GM12878 (cell line): ENCODE results near the gene CLK2. TPM values are rescaled to one million over a fixed set of nuclear protein-coding genes. Genes with fewer than 3 reads are reported as not detected.

ENCODE experiments used
- ATAC-seq: fragments of 200-7000 bp; cut with Tn5 transposase; 3 replicates; pipeline ENCODE4 v1.9.1; 2020; ENCODE audit warnings: mild to moderate bottlenecking, moderate library complexity
- BruUV-seq: library from RNA; stranded (reverse); fragments of 400-500 nt; replicated peaks from 2 replicates; lab custom pipeline; 2021; lab: Mats Ljungman, UMichigan
- CTCF ChIA-PET: fragments of 300-600 bp; sonication (Branson Sonifier 250); formaldehyde crosslinking; extraction: SDS; loops from one replicate; lab custom pipeline; 2021; ENCODE audit warnings: inconsistent platforms; lab: Yijun Ruan, JAX
- POLR2A ChIA-PET: fragments of 350-600 bp; formaldehyde crosslinking; extraction: SDS; loops from one replicate; lab custom pipeline; 2021; ENCODE audit warnings: inconsistent platforms; lab: Charles Lee
- RAD21 ChIA-PET: fragments of 300-600 bp; sonication (Branson Sonifier 250); formaldehyde crosslinking; loops from one replicate; lab custom pipeline; 2023; ENCODE audit warnings: antibody characterized with exemption; ENCODE audit not compliant: unreplicated experiment; lab: Charles Lee
- SMC1A ChIA-PET: fragments of 300-600 bp; sonication (Branson Sonifier 250); formaldehyde crosslinking; loops from one replicate; lab custom pipeline; 2023; ENCODE audit not compliant: unreplicated experiment, uncharacterized antibody; lab: Charles Lee
- DNase-seq: peaks from one replicate; pipeline ENCODE4 v3.0.0-alpha.2; 2011; ENCODE audit warnings: low read depth, low spot score
- FAIRE-seq: peaks from 3 replicates; lab custom pipeline; 2011; peaks lifted over from hg19 to GRCh38; lab: Jason Lieb, UNC
- H2AFZ ChIP-seq: 2 replicates; pipeline ENCODE4 v1.6.0; 2011; ENCODE audit warnings: low read depth, low read length, control low read depth; ENCODE audit not compliant: control insufficient read depth
- H3K27ac ChIP-seq: 2 replicates; pipeline ENCODE4 v1.5.1; 2011; ENCODE audit warnings: control low read depth; ENCODE audit not compliant: control insufficient read depth, insufficient read depth
- H3K27me3 ChIP-seq, 2 experiments: replicated peaks in 1 of 2; 2 replicates each; pipeline versions ENCODE4 v1.6.0 to v1.6.1; 2011; ENCODE audit warnings: low read length in 1 of 2; ENCODE audit not compliant: control insufficient read depth in 2 of 2, insufficient read depth in 2 of 2
- H3K36me3 ChIP-seq, 2 experiments: 2 replicates each; pipeline ENCODE4 v1.5.1; 2011; ENCODE audit warnings: low read length in 1 of 2; ENCODE audit not compliant: control insufficient read depth in 2 of 2, insufficient read depth in 2 of 2
- H3K4me1 ChIP-seq: 2 replicates; pipeline ENCODE4 v1.6.1; 2011; ENCODE audit warnings: mild to moderate bottlenecking, low read length, moderate library complexity, mixed read lengths; ENCODE audit not compliant: control insufficient read depth, insufficient read depth
- H3K4me2 ChIP-seq: 2 replicates; pipeline ENCODE4 v1.6.0; 2011; ENCODE audit warnings: control low read depth; ENCODE audit not compliant: control insufficient read depth, insufficient read depth
- H3K4me3 ChIP-seq: fragments of 200-600 bp; sonication (generic); 2 replicates; pipeline ENCODE4 v1.5.1; 2016
- H3K79me2 ChIP-seq: 2 replicates; pipeline ENCODE4 v1.6.0; 2011; ENCODE audit warnings: low read length; ENCODE audit not compliant: control insufficient read depth, insufficient read depth
- H3K9ac ChIP-seq: 2 replicates; pipeline ENCODE4 v1.8.0; 2011; ENCODE audit warnings: low read length, control low read depth, mixed read lengths; ENCODE audit not compliant: control insufficient read depth, insufficient read depth
- H3K9me3 ChIP-seq: replicated peaks from 3 replicates; pipeline ENCODE4 v1.5.1; 2011; ENCODE audit warnings: mild to moderate bottlenecking, low read length; ENCODE audit not compliant: control insufficient read depth, insufficient read depth
- H4K20me1 ChIP-seq: 2 replicates; pipeline ENCODE4 v1.6.0; 2011; ENCODE audit not compliant: control insufficient read depth, insufficient read depth
- ATF2 ChIP-seq: IDR thresholded peaks from 2 replicates; pipeline ENCODE4 v1.6.1; 2012; ENCODE audit warnings: low read length, inconsistent platforms
- CEBPZ ChIP-seq: fragments of 150-350 bp; IDR thresholded peaks from 2 replicates; pipeline ENCODE4 v1.6.1; 2016; ENCODE audit warnings: low read depth, low read length
- IRF4 ChIP-seq: IDR thresholded peaks from 2 replicates; pipeline ENCODE4 v1.6.1; 2011; ENCODE audit warnings: low read depth, low read length
- JUND ChIP-seq: IDR thresholded peaks from 2 replicates; pipeline ENCODE4 v1.6.1; 2012; ENCODE audit warnings: low read depth, mild to moderate bottlenecking, low read length, improper control_type of control experiment, moderate library complexity
- NBN ChIP-seq: fragments of 450-650 bp; IDR thresholded peaks from 2 replicates; pipeline ENCODE4 v1.6.1; 2016
- PBX3 ChIP-seq: IDR thresholded peaks from 2 replicates; pipeline ENCODE4 v1.6.1; 2011; ENCODE audit warnings: mild to moderate bottlenecking, low read depth, low read length, moderate library complexity; ENCODE audit not compliant: insufficient replicate concordance
- POU2F2 ChIP-seq: IDR thresholded peaks from 3 replicates; pipeline ENCODE4 v1.6.1; 2011; ENCODE audit warnings: low read depth, mild to moderate bottlenecking, low read length, borderline replicate concordance
- RFX5 ChIP-seq: IDR thresholded peaks from 2 replicates; pipeline ENCODE4 v1.6.1; 2011; ENCODE audit warnings: low read depth, low read length, improper control_type of control experiment
- SMAD1 ChIP-seq: fragments of 450-650 bp; IDR thresholded peaks from 2 replicates; pipeline ENCODE4 v1.6.1; 2018; ENCODE audit warnings: mild to moderate bottlenecking, low read depth; ENCODE audit not compliant: partially characterized antibody
- SUZ12 ChIP-seq: fragments of 200-600 bp; sonication (generic); IDR thresholded peaks from one replicate; pipeline ENCODE4 v1.6.1; 2018; ENCODE audit warnings: antibody characterized with exemption, mild to moderate bottlenecking; ENCODE audit not compliant: unreplicated experiment
- WGBS: methylation state at CpG from one replicate; pipeline ENCODE4 v1.1.6; 2016; ENCODE audit warnings: low lambda C conversion rate; ENCODE audit not compliant: insufficient replicate concordance, insufficient coverage; ENCODE audit errors: missing lambda C conversion rate; 5-methylcytosine and 5-hydroxymethylcytosine counted together
- in situ Hi-C: fragments of 300-500 bp; cut with MboI; formaldehyde crosslinking; loops from 9 replicates; pipeline ENCODE4 v1.14.3; 2018; ENCODE audit warnings: mixed read lengths
- intact Hi-C: fragments of 100-400 bp; cut with micrococcal nuclease; formaldehyde crosslinking; loops from one replicate; pipeline ENCODE4 v1.14.2; 2022; ENCODE audit not compliant: unreplicated experiment
- polyA plus RNA-seq, 11 experiments: library from polyadenylated mRNA; depleted of rRNA in 4 of 11; unstranded in 6 of 11; stranded (reverse) in 5 of 11; fragments of >200 nt; fragmentation: Nextera tagmentation in 4 of 11; fragmentation: Illumina TruSeq in 1 of 11; extraction: Ambion mirVana in 4 of 11; extraction: Trizol in 1 of 11; gene quantifications; 1 replicate in 1 of 11; 2 replicates in 10 of 11; pipeline versions ENCODE4 v1.2.1 to v1.2.3, GENCODE V29; 2011 to 2016; ENCODE audit warnings: inconsistent platforms in 2 of 11, missing spikeins in 2 of 11, low read depth in 1 of 11
- total RNA-seq, 4 experiments: library from RNA; depleted of rRNA in 3 of 4; stranded (reverse); fragments of >200 nt in 3 of 4; fragmentation: Illumina TruSeq in 1 of 4; extraction: Trizol in 1 of 4; gene quantifications; 2 replicates each; pipeline versions ENCODE4 v1.2.1 to v1.2.3, GENCODE V29; 2013 to 2021
- TF ChIP-seq, protein P1 (sequence below): IDR thresholded peaks from 2 replicates; pipeline ENCODE4 v1.6.1; 2011; ENCODE audit warnings: low read depth, low read length, improper control_type of control experiment, borderline replicate concordance
- TF ChIP-seq, protein P2 (sequence below): IDR thresholded peaks from 2 replicates; pipeline ENCODE4 v1.6.1; 2012; ENCODE audit warnings: low read depth, low read length, improper control_type of control experiment

Gene CLK2
- total and polyA plus RNA-seq, 10 of the 15 experiments (the other 5 are each of a cell fraction or from before 2014, with no cell fraction given): 11.1 to 83.7 (median 36.7) TPM

- Histone ChIP-seq H3K9me3 (no peaks in the 10 kb centered on the region), H3K4me3 (peak overlapping the region; percentile 74), H3K36me3 (no peaks in the 10 kb centered on the region), H3K4me1 (peaks cover 14% of the 10 kb centered on the region), H3K27ac (peak overlapping the region; percentile 79), H2AFZ (peak overlapping the region; percentile 97), H3K79me2 (peaks cover 13% of the 10 kb centered on the region), H4K20me1 (no peaks in the 10 kb centered on the region), H3K27me3 (no peaks in the 10 kb centered on the region), H3K9ac (peak overlapping the region; percentile 86), H3K4me2 (peak overlapping the region; percentile 85)
- 2% methylated on average over 53 of the region's 53 CpGs for WGBS
- DNase-seq (peak; percentile 93), FAIRE-seq (peak; percentile 82), ATAC-seq (peak; percentile 97)
- ChIA-PET POLR2A (interaction anchor here (0.6 to 2.6 kb wide), 15 partner anchors 11 to 816 kb away, joined by 3 to 12 read pairs (median 5); partner anchors contain the start of genes CLK2, ENTREP3, KRTCAP2 and SCAMP3), RAD21 (interaction anchor here (0.5 to 2.0 kb wide), 7 partner anchors 7 to 404 kb away, joined by 3 to 5 read pairs (median 4); no protein-coding TSS in a partner anchor), SMC1A (interaction anchor here (1.6 to 2.4 kb wide), 4 partner anchors 18 to 79 kb away, joined by 3 to 9 read pairs (median 6); partner anchors contain the start of genes MTX1 and THBS3), CTCF (interaction anchor here (0.6 to 5.5 kb wide), 11 partner anchors 19 to 273 kb away, joined by 3 to 26 read pairs (median 5); partner anchors contain the start of genes KRTCAP2, MTX1 and THBS3)
- BruUV-seq: TSS peak; percentile 96
- intact Hi-C loops (loop anchor here (5.0 kb wide), 1 partner anchor 37 kb away; the partner anchor contains the start of genes MTX1 and THBS3), in situ Hi-C loops (no loop called here)
- TF ChIP-seq PBX3: peak; percentile 92
- TF ChIP-seq, protein P1, sequence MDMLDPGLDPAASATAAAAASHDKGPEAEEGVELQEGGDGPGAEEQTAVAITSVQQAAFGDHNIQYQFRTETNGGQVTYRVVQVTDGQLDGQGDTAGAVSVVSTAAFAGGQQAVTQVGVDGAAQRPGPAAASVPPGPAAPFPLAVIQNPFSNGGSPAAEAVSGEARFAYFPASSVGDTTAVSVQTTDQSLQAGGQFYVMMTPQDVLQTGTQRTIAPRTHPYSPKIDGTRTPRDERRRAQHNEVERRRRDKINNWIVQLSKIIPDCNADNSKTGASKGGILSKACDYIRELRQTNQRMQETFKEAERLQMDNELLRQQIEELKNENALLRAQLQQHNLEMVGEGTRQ: no peak
- TF ChIP-seq ATF2: no peak; the same call in 1 of the 2 replicates
- peak; percentile 62; the same call in 1 of the 2 replicates for TF ChIP-seq RFX5
- TF ChIP-seq IRF4: peak; percentile 89
- TF ChIP-seq NBN: peak; percentile 100
- peak; percentile 73 for TF ChIP-seq POU2F2
- TF ChIP-seq JUND: no peak
- no peak for TF ChIP-seq SUZ12
- no peak for TF ChIP-seq CEBPZ
- TF ChIP-seq SMAD1: peak; percentile 56
- TF ChIP-seq, protein P2, sequence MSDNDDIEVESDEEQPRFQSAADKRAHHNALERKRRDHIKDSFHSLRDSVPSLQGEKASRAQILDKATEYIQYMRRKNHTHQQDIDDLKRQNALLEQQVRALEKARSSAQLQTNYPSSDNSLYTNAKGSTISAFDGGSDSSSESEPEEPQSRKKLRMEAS: peak; percentile 46; the same call in 1 of the 2 replicates
Observed at GRCh38 chr1:155244368-155245162, 28.7 kb downstream of the CLK2 start.
